Neural crest cell (in vitro differentiated cells): ENCODE data around the gene MCRS1. TPM values are rescaled to one million over a fixed set of nuclear protein-coding genes. Genes with fewer than 3 reads are reported as not detected.

Experiments used
- DNase-seq: peaks from one replicate; pipeline ENCODE4 v3.0.0; 2021; ENCODE audit warnings: low read depth, mixed read lengths, low spot score
- H3K27ac Mint-ChIP-seq: one replicate; pipeline ENCODE4 v1.8.0; 2021; ENCODE audit warnings: mild to moderate bottlenecking, mixed read lengths; ENCODE audit not compliant: unreplicated experiment
- H3K27me3 Mint-ChIP-seq: 2 replicates; pipeline ENCODE4 v1.8.0; 2021; ENCODE audit warnings: low read depth, mild to moderate bottlenecking, mixed read lengths
- H3K36me3 Mint-ChIP-seq: 2 replicates; pipeline ENCODE4 v1.8.0; 2021; ENCODE audit warnings: low read depth, mild to moderate bottlenecking, mixed read lengths
- H3K4me1 Mint-ChIP-seq: 2 replicates; pipeline ENCODE4 v1.8.0; 2021; ENCODE audit warnings: mixed read lengths
- H3K4me3 Mint-ChIP-seq: one replicate; pipeline ENCODE4 v1.8.0; 2021; ENCODE audit warnings: mild to moderate bottlenecking, mixed read lengths
- H3K9me3 Mint-ChIP-seq: 2 replicates; pipeline ENCODE4 v1.8.0; 2021; ENCODE audit warnings: mixed read lengths
- CTCF ChIP-seq: fragments of 200-600 bp; sonication (generic); conservative IDR thresholded peaks from 2 replicates; pipeline ENCODE4 v1.5.0; 2021; ENCODE audit warnings: antibody characterized with exemption, mild to moderate bottlenecking
- total RNA-seq: library from RNA; stranded (reverse); gene quantifications from 2 replicates; pipeline ENCODE4 v1.2.1, GENCODE V29; 2021

The MCRS1 gene
- total RNA-seq, 1 donor from 2014 or later: 95.3 TPM

DNA sequence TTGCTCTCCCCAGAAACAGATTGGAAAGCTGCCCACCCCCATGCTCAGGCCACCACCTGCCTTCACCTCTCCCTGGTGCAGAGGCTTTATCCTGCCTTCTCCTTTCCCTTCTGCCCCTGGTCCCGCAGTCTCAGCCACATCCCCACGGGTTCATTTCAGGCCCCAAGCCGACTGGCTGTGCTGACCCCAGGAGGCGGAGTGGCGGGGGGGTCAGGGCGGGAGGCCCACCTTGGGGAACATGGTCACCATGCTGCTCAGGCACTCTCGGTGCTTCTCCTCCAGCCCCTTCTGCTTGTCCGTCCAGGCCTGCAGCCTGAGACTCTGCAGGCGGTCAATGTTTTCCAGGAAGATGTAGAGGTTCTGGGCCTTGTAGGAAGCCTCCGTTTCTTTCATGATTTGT is 30.6 kb upstream of the MCRS1 start:
- Mint-ChIP-seq H3K27me3 (no peaks in the 10 kb centered on the region), H3K9me3 (no peaks in the 10 kb centered on the region), H3K36me3 (peaks cover 12% of the 10 kb centered on the region), H3K4me1 (no peaks in the 10 kb centered on the region), H3K27ac (peak overlapping the region; percentile 10), H3K4me3 (no peak overlapping the region)
- no peak for TF ChIP-seq CTCF
- DNase-seq: no peak

GRCh38 chr12:49588721-49589516 is 21.0 kb upstream of the MCRS1 start:
- no peak overlapping the region for H3K4me3 Mint-ChIP-seq
- H3K4me1 Mint-ChIP-seq: peaks cover 5% of the 10 kb centered on the region
- H3K36me3 Mint-ChIP-seq: peaks cover 1% of the 10 kb centered on the region
- no peaks in the 10 kb centered on the region for H3K27me3 Mint-ChIP-seq
- TF ChIP-seq CTCF: no peak
- no peak overlapping the region for H3K27ac Mint-ChIP-seq
- H3K9me3 Mint-ChIP-seq: no peaks in the 10 kb centered on the region
- no peak for DNase-seq

GRCh38 chr12:49588281-49588680 is 20.3 kb upstream of the MCRS1 start:
- no peak overlapping the region for H3K4me3 Mint-ChIP-seq
- peak overlapping the region; percentile 29 for H3K27ac Mint-ChIP-seq
- H3K9me3 Mint-ChIP-seq: no peaks in the 10 kb centered on the region
- H3K27me3 Mint-ChIP-seq: no peaks in the 10 kb centered on the region
- TF ChIP-seq CTCF: no peak
- DNase-seq: no peak
- H3K4me1 Mint-ChIP-seq: peaks cover 5% of the 10 kb centered on the region
- H3K36me3 Mint-ChIP-seq: no peaks in the 10 kb centered on the region

- Mint-ChIP-seq H3K27ac (peak overlapping the region; percentile 75), H3K9me3 (no peaks in the 10 kb centered on the region), H3K27me3 (no peaks in the 10 kb centered on the region), H3K4me3 (no peak overlapping the region), H3K4me1 (peaks cover 9% of the 10 kb centered on the region), H3K36me3 (no peaks in the 10 kb centered on the region)
- no peak for TF ChIP-seq CTCF
- DNase-seq: no peak
These were observed 19.4 kb upstream of the MCRS1 start for GRCh38 chr12:49587174-49587908.

- H3K4me3 Mint-ChIP-seq: no peak overlapping the region
- H3K36me3 Mint-ChIP-seq: no peaks in the 10 kb centered on the region
- H3K27ac Mint-ChIP-seq: no peak overlapping the region
- H3K9me3 Mint-ChIP-seq: no peaks in the 10 kb centered on the region
- DNase-seq: no peak
- H3K4me1 Mint-ChIP-seq: peaks cover 20% of the 10 kb centered on the region
- H3K27me3 Mint-ChIP-seq: no peaks in the 10 kb centered on the region
- no peak for TF ChIP-seq CTCF
These were observed 17.8 kb upstream of the MCRS1 start for GRCh38 chr12:49585477-49586459.
